Calu3 (cell line): ENCODE results near the gene TBX19. TPM values are rescaled to one million over a fixed set of nuclear protein-coding genes. Genes with fewer than 3 reads are reported as not detected.

Experiments used
- BruUV-seq: library from RNA; stranded (reverse); fragments of 400-500 nt; replicated peaks from 2 replicates; lab custom pipeline; 2021; lab: Mats Ljungman, UMichigan
- CTCF ChIA-PET: fragments of 300-600 bp; sonication (Branson Sonifier 250); formaldehyde crosslinking; loops from one replicate; lab custom pipeline; 2022; ENCODE audit warnings: antibody characterized with exemption; lab: Charles Lee
- DNase-seq: peaks from one replicate; pipeline ENCODE4 v3.0.0; 2022
- H3K27ac Mint-ChIP-seq: one replicate; pipeline ENCODE4 v1.8.0; 2022; ENCODE audit warnings: mixed read lengths; ENCODE audit not compliant: unreplicated experiment
- H3K27me3 Mint-ChIP-seq: one replicate; pipeline ENCODE4 v1.8.0; 2022; ENCODE audit warnings: mixed read lengths; ENCODE audit not compliant: unreplicated experiment
- H3K36me3 Mint-ChIP-seq: one replicate; pipeline ENCODE4 v1.8.0; 2022; ENCODE audit warnings: mild to moderate bottlenecking, moderate library complexity, mixed read lengths; ENCODE audit not compliant: insufficient read depth, unreplicated experiment
- H3K4me1 Mint-ChIP-seq: one replicate; pipeline ENCODE4 v1.8.0; 2022; ENCODE audit warnings: mild to moderate bottlenecking, low read depth, mixed read lengths; ENCODE audit not compliant: unreplicated experiment
- H3K4me3 Mint-ChIP-seq: one replicate; pipeline ENCODE4 v1.8.0; 2022; ENCODE audit warnings: mild to moderate bottlenecking, low read depth, moderate library complexity, mixed read lengths; ENCODE audit not compliant: unreplicated experiment
- H3K9me3 Mint-ChIP-seq: one replicate; pipeline ENCODE4 v1.8.0; 2022; ENCODE audit warnings: low read depth, mixed read lengths; ENCODE audit not compliant: unreplicated experiment
- intact Hi-C: fragments of 100-400 bp; cut with micrococcal nuclease; formaldehyde crosslinking; loops from one replicate; pipeline ENCODE4 v1.10.0; 2022; ENCODE audit not compliant: unreplicated experiment
- total RNA-seq: library from RNA; stranded (reverse); gene quantifications from 2 replicates; pipeline ENCODE4 v1.2.3, GENCODE V29; 2022
- TF ChIP-seq, protein P1 (sequence below): fragments of 200-600 bp; IDR thresholded peaks from one replicate; pipeline ENCODE4 v1.8.0; 2022; ENCODE audit warnings: antibody characterized with exemption; ENCODE audit not compliant: unreplicated experiment

TBX19 gene
- total RNA-seq, 1 experiment from 2014 or later: 3.5 TPM

DNA sequence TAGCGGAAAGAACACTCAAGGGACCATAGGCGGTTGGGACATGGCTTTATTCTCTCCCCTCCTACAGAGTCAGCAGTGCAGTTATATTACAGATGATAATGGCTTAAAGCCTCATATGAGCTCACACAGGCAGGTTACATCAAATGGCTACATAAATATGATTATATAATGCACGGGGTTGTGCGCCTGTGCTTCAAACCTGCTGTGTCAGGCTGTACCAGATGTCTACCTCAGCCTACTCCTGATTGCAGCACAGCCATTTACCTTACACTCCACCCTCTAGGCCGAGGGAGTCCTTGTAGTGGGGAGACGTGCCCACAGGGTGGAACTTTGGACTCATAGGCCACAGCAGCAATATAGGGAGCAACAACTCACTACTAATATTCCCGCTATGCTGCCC lies 16.4 kb upstream of the TBX19 start:
- BruUV-seq: no TSS peak
- Mint-ChIP-seq H3K36me3 (no peaks in the 10 kb centered on the region), H3K27me3 (no peaks in the 10 kb centered on the region), H3K9me3 (peaks cover 2% of the 10 kb centered on the region), H3K4me3 (no peak overlapping the region), H3K27ac (no peak overlapping the region), H3K4me1 (peaks cover 14% of the 10 kb centered on the region)
- intact Hi-C loops: no loop called here
- DNase-seq: no peak
- TF ChIP-seq, protein P1, sequence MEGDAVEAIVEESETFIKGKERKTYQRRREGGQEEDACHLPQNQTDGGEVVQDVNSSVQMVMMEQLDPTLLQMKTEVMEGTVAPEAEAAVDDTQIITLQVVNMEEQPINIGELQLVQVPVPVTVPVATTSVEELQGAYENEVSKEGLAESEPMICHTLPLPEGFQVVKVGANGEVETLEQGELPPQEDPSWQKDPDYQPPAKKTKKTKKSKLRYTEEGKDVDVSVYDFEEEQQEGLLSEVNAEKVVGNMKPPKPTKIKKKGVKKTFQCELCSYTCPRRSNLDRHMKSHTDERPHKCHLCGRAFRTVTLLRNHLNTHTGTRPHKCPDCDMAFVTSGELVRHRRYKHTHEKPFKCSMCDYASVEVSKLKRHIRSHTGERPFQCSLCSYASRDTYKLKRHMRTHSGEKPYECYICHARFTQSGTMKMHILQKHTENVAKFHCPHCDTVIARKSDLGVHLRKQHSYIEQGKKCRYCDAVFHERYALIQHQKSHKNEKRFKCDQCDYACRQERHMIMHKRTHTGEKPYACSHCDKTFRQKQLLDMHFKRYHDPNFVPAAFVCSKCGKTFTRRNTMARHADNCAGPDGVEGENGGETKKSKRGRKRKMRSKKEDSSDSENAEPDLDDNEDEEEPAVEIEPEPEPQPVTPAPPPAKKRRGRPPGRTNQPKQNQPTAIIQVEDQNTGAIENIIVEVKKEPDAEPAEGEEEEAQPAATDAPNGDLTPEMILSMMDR: no peak
- CTCF ChIA-PET: no interaction called here

DNA sequence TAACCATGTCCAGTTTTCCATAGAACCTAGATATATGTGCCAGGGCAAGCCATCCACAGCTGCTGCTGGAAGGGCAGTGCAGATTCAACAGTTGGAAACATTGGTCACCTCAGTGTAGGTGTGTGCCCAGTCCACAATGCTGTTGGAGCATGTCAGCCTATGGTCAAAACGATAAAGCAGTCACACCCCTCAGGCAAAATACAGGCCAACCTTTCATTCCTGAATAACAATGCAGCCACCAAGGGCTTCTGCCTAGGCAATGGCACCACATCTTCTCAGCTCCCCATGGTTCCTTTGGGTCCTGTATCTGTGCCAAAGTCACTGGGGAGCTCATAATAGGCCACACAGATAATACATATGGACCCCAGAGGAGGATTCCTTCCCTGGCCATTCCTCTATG lies 15.1 kb upstream of the TBX19 start:
- H3K36me3 Mint-ChIP-seq: no peaks in the 10 kb centered on the region
- H3K4me3 Mint-ChIP-seq: no peak overlapping the region
- H3K27ac Mint-ChIP-seq: no peak overlapping the region
- no peak for DNase-seq
- H3K9me3 Mint-ChIP-seq: peaks cover 2% of the 10 kb centered on the region
- intact Hi-C loops: no loop called here
- peaks cover 13% of the 10 kb centered on the region for H3K4me1 Mint-ChIP-seq
- TF ChIP-seq, protein P1: no peak
- no peaks in the 10 kb centered on the region for H3K27me3 Mint-ChIP-seq
- BruUV-seq: no TSS peak
- CTCF ChIA-PET: no interaction called here

DNA sequence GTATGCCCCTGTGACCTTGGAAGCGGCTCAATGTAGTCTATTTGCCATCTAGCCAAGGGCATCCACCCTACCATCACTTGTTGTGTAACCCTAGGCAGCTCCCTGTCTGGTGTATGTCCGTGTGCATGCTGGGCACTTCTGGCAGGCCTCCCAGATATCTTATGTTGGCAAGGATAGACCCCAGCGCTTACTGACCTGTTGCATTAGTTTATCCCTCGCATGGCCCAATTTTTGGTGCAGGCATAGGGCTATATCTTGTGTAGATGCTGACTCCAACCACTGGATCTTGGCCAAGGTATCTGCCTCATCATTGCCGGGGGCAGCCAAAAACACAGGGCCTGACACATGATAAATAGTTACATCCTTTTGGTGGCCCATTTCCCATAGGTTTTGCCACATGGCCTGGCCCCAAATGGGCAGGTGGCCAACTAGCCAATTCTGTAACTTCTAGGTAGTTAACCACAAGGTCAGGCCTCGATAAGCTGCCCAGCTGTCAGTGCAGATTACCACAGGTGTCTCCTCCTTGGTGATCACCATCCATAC lies 14.0 kb upstream of the TBX19 start:
- no TSS peak for BruUV-seq
- CTCF ChIA-PET: no interaction called here
- TF ChIP-seq, protein P1: no peak
- peaks cover 2% of the 10 kb centered on the region for H3K9me3 Mint-ChIP-seq
- H3K27me3 Mint-ChIP-seq: no peaks in the 10 kb centered on the region
- H3K36me3 Mint-ChIP-seq: no peaks in the 10 kb centered on the region
- H3K4me3 Mint-ChIP-seq: no peak overlapping the region
- no peak overlapping the region for H3K27ac Mint-ChIP-seq
- no peak for DNase-seq
- intact Hi-C loops: no loop called here
- peaks cover 2% of the 10 kb centered on the region for H3K4me1 Mint-ChIP-seq

DNA sequence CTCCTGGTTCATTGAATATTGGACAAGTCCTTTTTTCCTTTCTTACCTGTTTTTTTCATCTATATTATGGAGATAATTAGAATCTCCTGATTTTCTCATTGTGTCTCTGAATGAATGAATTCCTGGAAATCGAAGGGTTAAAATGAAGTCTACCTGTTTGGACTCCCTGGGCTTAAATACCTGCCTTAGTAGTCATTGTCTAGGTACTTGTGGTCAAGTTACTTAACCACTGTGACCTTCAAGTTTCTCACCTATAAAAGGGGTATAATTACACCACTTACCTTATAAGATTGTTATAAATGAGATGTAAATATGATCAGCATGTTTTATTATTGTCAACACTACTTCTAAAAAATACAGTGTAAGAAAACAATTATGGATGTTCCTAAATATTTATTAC lies 9.0 kb upstream of the TBX19 start:
- H3K4me3 Mint-ChIP-seq: no peak overlapping the region
- no peaks in the 10 kb centered on the region for H3K36me3 Mint-ChIP-seq
- CTCF ChIA-PET: interaction anchor here (0.7 kb wide), 2 partner anchors 14 to 30 kb away, joined by 3 to 4 read pairs; no protein-coding TSS in a partner anchor
- TF ChIP-seq, protein P1: no peak
- no peak overlapping the region for H3K27ac Mint-ChIP-seq
- no peak for DNase-seq
- peaks cover 5% of the 10 kb centered on the region for H3K9me3 Mint-ChIP-seq
- intact Hi-C loops: no loop called here
- H3K4me1 Mint-ChIP-seq: no peaks in the 10 kb centered on the region
- no TSS peak for BruUV-seq
- no peaks in the 10 kb centered on the region for H3K27me3 Mint-ChIP-seq
